Measurements from ENCODE around the gene EGFL7.

Gene EGFL7

GRCh38 chr9:136662656-136663581 lies at the start of gene EGFL7:
Gene EGFL7, plus strand, starts transcription at chr9:136662916. Its CDS starts 5,367 bp downstream, at chr9:136668283.
- Histone ChIP-seq H3K27ac (ENCODE audit: low read depth in 2 of 2, low read length in 2 of 2) (peak within 1 kb of the TSS; percentile 48 to 52), H3K9ac (ENCODE audit: low read depth in 1 of 2, low read length in 2 of 2) (peak within 1 kb of the TSS in 1 of 2 donors; percentile 6), H3K4me1 (ENCODE audit: control insufficient read depth in 2 of 2, insufficient read depth in 2 of 2, low read length in 2 of 2) (peaks cover 0 to 9% of the 10 kb centered on the region in 2 donors)

GRCh38 chr9:136613824-136614371 lies 48.8 kb upstream of the EGFL7 start:
- Histone ChIP-seq H3K36me3 (ENCODE audit: control insufficient read depth in 2 of 2, insufficient read depth in 2 of 2, low read length in 2 of 2) (no peaks in the 10 kb centered on the region), H3K4me3 (ENCODE audit: low read length in 2 of 2) (no peak overlapping the region), H3K27ac (ENCODE audit: low read depth in 2 of 2, low read length in 2 of 2) (peak overlapping the region in 1 of 2 donors; percentile 23), H3K27me3 (ENCODE audit: control insufficient read depth in 2 of 2, insufficient read depth in 2 of 2, low read length in 2 of 2) (no peaks in the 10 kb centered on the region), H3K4me1 (ENCODE audit: control insufficient read depth in 2 of 2, insufficient read depth in 2 of 2, low read length in 2 of 2) (peaks cover 19 to 45% of the 10 kb centered on the region in 2 donors), H3K9me3 (ENCODE audit: control insufficient read depth in 2 of 2, low read length in 2 of 2) (no peaks in the 10 kb centered on the region), H3K9ac (ENCODE audit: low read depth in 1 of 2, low read length in 2 of 2) (no peak overlapping the region)

More at GRCh38 chr9:136662656-136663581, at the start of gene EGFL7:
- H3K4me3 ChIP-seq (ENCODE audit: low read length in 2 of 2), result peak within 1 kb of the TSS; percentile 6 to 7
- H3K36me3 ChIP-seq (ENCODE audit: control insufficient read depth in 2 of 2, insufficient read depth in 2 of 2, low read length in 2 of 2), result no peaks in the 10 kb centered on the region
- no peaks in the 10 kb centered on the region for H3K9me3 ChIP-seq (ENCODE audit: control insufficient read depth in 2 of 2, low read length in 2 of 2)
- peaks cover 26 to 36% of the 10 kb centered on the region in 2 donors for H3K27me3 ChIP-seq (ENCODE audit: control insufficient read depth in 2 of 2, insufficient read depth in 2 of 2, low read length in 2 of 2)

GRCh38 chr9:136614372-136614922 lies 48.3 kb upstream of the EGFL7 start:
- Histone ChIP-seq H3K9me3 (ENCODE audit: control insufficient read depth in 2 of 2, low read length in 2 of 2) (no peaks in the 10 kb centered on the region), H3K4me3 (ENCODE audit: low read length in 2 of 2) (no peak overlapping the region), H3K9ac (ENCODE audit: low read depth in 1 of 2, low read length in 2 of 2) (no peak overlapping the region), H3K4me1 (ENCODE audit: control insufficient read depth in 2 of 2, insufficient read depth in 2 of 2, low read length in 2 of 2) (peaks cover 24 to 43% of the 10 kb centered on the region in 2 donors), H3K27ac (ENCODE audit: low read depth in 2 of 2, low read length in 2 of 2) (no peak overlapping the region), H3K27me3 (ENCODE audit: control insufficient read depth in 2 of 2, insufficient read depth in 2 of 2, low read length in 2 of 2) (no peaks in the 10 kb centered on the region), H3K36me3 (ENCODE audit: control insufficient read depth in 2 of 2, insufficient read depth in 2 of 2, low read length in 2 of 2) (no peaks in the 10 kb centered on the region)

GRCh38 chr9:136614967-136615623 lies 47.6 kb upstream of the EGFL7 start:
- Histone ChIP-seq H3K27me3 (ENCODE audit: control insufficient read depth in 2 of 2, insufficient read depth in 2 of 2, low read length in 2 of 2) (no peaks in the 10 kb centered on the region), H3K36me3 (ENCODE audit: control insufficient read depth in 2 of 2, insufficient read depth in 2 of 2, low read length in 2 of 2) (no peaks in the 10 kb centered on the region), H3K27ac (ENCODE audit: low read depth in 2 of 2, low read length in 2 of 2) (no peak overlapping the region), H3K4me3 (ENCODE audit: low read length in 2 of 2) (no peak overlapping the region), H3K9ac (ENCODE audit: low read depth in 1 of 2, low read length in 2 of 2) (no peak overlapping the region), H3K9me3 (ENCODE audit: control insufficient read depth in 2 of 2, low read length in 2 of 2) (no peaks in the 10 kb centered on the region), H3K4me1 (ENCODE audit: control insufficient read depth in 2 of 2, insufficient read depth in 2 of 2, low read length in 2 of 2) (peaks cover 28 to 43% of the 10 kb centered on the region in 2 donors)

GRCh38 chr9:136615631-136616306 lies 46.9 kb upstream of the EGFL7 start:
- peaks cover 28 to 40% of the 10 kb centered on the region in 2 donors for H3K4me1 ChIP-seq (ENCODE audit: control insufficient read depth in 2 of 2, insufficient read depth in 2 of 2, low read length in 2 of 2)

GRCh38 chr9:136616307-136616635 lies 46.4 kb upstream of the EGFL7 start:
- peaks cover 28 to 38% of the 10 kb centered on the region in 2 donors for H3K4me1 ChIP-seq (ENCODE audit: control insufficient read depth in 2 of 2, insufficient read depth in 2 of 2, low read length in 2 of 2)
- no peaks in the 10 kb centered on the region for H3K27me3 ChIP-seq (ENCODE audit: control insufficient read depth in 2 of 2, insufficient read depth in 2 of 2, low read length in 2 of 2)
- no peak overlapping the region for H3K9ac ChIP-seq (ENCODE audit: low read depth in 1 of 2, low read length in 2 of 2)
- no peak overlapping the region for H3K4me3 ChIP-seq (ENCODE audit: low read length in 2 of 2)
- H3K27ac ChIP-seq (ENCODE audit: low read depth in 2 of 2, low read length in 2 of 2), result no peak overlapping the region
- no peaks in the 10 kb centered on the region for H3K36me3 ChIP-seq (ENCODE audit: control insufficient read depth in 2 of 2, insufficient read depth in 2 of 2, low read length in 2 of 2)
- no peaks in the 10 kb centered on the region for H3K9me3 ChIP-seq (ENCODE audit: control insufficient read depth in 2 of 2, low read length in 2 of 2)

More at GRCh38 chr9:136615631-136616306, 46.9 kb upstream of the EGFL7 start:
- H3K27me3 ChIP-seq (ENCODE audit: control insufficient read depth in 2 of 2, insufficient read depth in 2 of 2, low read length in 2 of 2), result no peaks in the 10 kb centered on the region
- H3K4me3 ChIP-seq (ENCODE audit: low read length in 2 of 2), result no peak overlapping the region
- H3K9ac ChIP-seq (ENCODE audit: low read depth in 1 of 2, low read length in 2 of 2), result no peak overlapping the region
- no peaks in the 10 kb centered on the region for H3K9me3 ChIP-seq (ENCODE audit: control insufficient read depth in 2 of 2, low read length in 2 of 2)
- no peak overlapping the region for H3K27ac ChIP-seq (ENCODE audit: low read depth in 2 of 2, low read length in 2 of 2)
- no peaks in the 10 kb centered on the region for H3K36me3 ChIP-seq (ENCODE audit: control insufficient read depth in 2 of 2, insufficient read depth in 2 of 2, low read length in 2 of 2)

- H3K9ac ChIP-seq (ENCODE audit: low read depth in 1 of 2, low read length in 2 of 2), result peak overlapping the region in 1 of 2 donors; percentile 43
- peaks cover 30 to 32% of the 10 kb centered on the region in 2 donors for H3K4me1 ChIP-seq (ENCODE audit: control insufficient read depth in 2 of 2, insufficient read depth in 2 of 2, low read length in 2 of 2)
- H3K27me3 ChIP-seq (ENCODE audit: control insufficient read depth in 2 of 2, insufficient read depth in 2 of 2, low read length in 2 of 2), result no peaks in the 10 kb centered on the region
- H3K27ac ChIP-seq (ENCODE audit: low read depth in 2 of 2, low read length in 2 of 2), result no peak overlapping the region
- H3K4me3 ChIP-seq (ENCODE audit: low read length in 2 of 2), result no peak overlapping the region
- H3K36me3 ChIP-seq (ENCODE audit: control insufficient read depth in 2 of 2, insufficient read depth in 2 of 2, low read length in 2 of 2), result no peaks in the 10 kb centered on the region
- H3K9me3 ChIP-seq (ENCODE audit: control insufficient read depth in 2 of 2, low read length in 2 of 2), result no peaks in the 10 kb centered on the region
Observed at GRCh38 chr9:136616948-136617695, 45.6 kb upstream of the EGFL7 start.

- Histone ChIP-seq H3K9ac (ENCODE audit: low read depth in 1 of 2, low read length in 2 of 2) (peak overlapping the region; percentile 43 to 52), H3K4me1 (ENCODE audit: control insufficient read depth in 2 of 2, insufficient read depth in 2 of 2, low read length in 2 of 2) (peaks cover 30 to 32% of the 10 kb centered on the region in 2 donors), H3K36me3 (ENCODE audit: control insufficient read depth in 2 of 2, insufficient read depth in 2 of 2, low read length in 2 of 2) (no peaks in the 10 kb centered on the region)
Observed at GRCh38 chr9:136617746-136618579, 44.8 kb upstream of the EGFL7 start.

More at GRCh38 chr9:136617746-136618579, 44.8 kb upstream of the EGFL7 start:
- Histone ChIP-seq H3K9me3 (ENCODE audit: control insufficient read depth in 2 of 2, low read length in 2 of 2) (no peaks in the 10 kb centered on the region), H3K27ac (ENCODE audit: low read depth in 2 of 2, low read length in 2 of 2) (peak overlapping the region; percentile 1 to 61), H3K27me3 (ENCODE audit: control insufficient read depth in 2 of 2, insufficient read depth in 2 of 2, low read length in 2 of 2) (no peaks in the 10 kb centered on the region), H3K4me3 (ENCODE audit: low read length in 2 of 2) (no peak overlapping the region)
